T-helper 17 cell (primary cell): ENCODE data around the gene LPA. TPM values are rescaled to one million over a fixed set of nuclear protein-coding genes. Genes with fewer than 3 reads are reported as not detected.
"Not testable (repeated sequence)": the region's sequence is repeated elsewhere in the genome, so short reads cannot be mapped to it uniquely, and the experiment has no call there.

Experiments
- ATAC-seq: fragments of 150-1000 bp; cut with Tn5 transposase; 2 replicates; pipeline ENCODE4 v1.10.0; 2021; ENCODE audit warnings: mild to moderate bottlenecking, moderate library complexity
- DNase-seq, 3 donors: peaks; one replicate each; pipeline versions ENCODE4 v3.0.0 to v3.0.0-alpha.2; 2020 to 2021
- H3K9me3 ChIP-seq: one replicate; pipeline ENCODE4 v1.7.0; 2013; ENCODE audit warnings: low read length, mild to moderate bottlenecking; ENCODE audit not compliant: control insufficient read depth, poor library complexity, severe bottlenecking
- H3K27ac Mint-ChIP-seq: one replicate; pipeline ENCODE4 v1.8.0; 2022; ENCODE audit warnings: mild to moderate bottlenecking, moderate library complexity, mixed read lengths
- H3K27me3 Mint-ChIP-seq: one replicate; pipeline ENCODE4 v1.8.0; 2022; ENCODE audit warnings: mixed read lengths
- H3K36me3 Mint-ChIP-seq: one replicate; pipeline ENCODE4 v1.8.0; 2022; ENCODE audit warnings: low read depth, mixed read lengths
- H3K4me1 Mint-ChIP-seq: one replicate; pipeline ENCODE4 v1.8.0; 2022; ENCODE audit warnings: mild to moderate bottlenecking, mixed read lengths
- H3K4me3 Mint-ChIP-seq: one replicate; pipeline ENCODE4 v1.8.0; 2022; ENCODE audit warnings: mild to moderate bottlenecking, moderate library complexity, mixed read lengths
- total RNA-seq, 4 donors: library from RNA in 2 of 4; stranded (reverse) in 2 of 4; gene quantifications; one replicate each; pipeline ENCODE4 v1.2.3 and lab custom pipeline; 2022 to 2026

Gene LPA, protein sequence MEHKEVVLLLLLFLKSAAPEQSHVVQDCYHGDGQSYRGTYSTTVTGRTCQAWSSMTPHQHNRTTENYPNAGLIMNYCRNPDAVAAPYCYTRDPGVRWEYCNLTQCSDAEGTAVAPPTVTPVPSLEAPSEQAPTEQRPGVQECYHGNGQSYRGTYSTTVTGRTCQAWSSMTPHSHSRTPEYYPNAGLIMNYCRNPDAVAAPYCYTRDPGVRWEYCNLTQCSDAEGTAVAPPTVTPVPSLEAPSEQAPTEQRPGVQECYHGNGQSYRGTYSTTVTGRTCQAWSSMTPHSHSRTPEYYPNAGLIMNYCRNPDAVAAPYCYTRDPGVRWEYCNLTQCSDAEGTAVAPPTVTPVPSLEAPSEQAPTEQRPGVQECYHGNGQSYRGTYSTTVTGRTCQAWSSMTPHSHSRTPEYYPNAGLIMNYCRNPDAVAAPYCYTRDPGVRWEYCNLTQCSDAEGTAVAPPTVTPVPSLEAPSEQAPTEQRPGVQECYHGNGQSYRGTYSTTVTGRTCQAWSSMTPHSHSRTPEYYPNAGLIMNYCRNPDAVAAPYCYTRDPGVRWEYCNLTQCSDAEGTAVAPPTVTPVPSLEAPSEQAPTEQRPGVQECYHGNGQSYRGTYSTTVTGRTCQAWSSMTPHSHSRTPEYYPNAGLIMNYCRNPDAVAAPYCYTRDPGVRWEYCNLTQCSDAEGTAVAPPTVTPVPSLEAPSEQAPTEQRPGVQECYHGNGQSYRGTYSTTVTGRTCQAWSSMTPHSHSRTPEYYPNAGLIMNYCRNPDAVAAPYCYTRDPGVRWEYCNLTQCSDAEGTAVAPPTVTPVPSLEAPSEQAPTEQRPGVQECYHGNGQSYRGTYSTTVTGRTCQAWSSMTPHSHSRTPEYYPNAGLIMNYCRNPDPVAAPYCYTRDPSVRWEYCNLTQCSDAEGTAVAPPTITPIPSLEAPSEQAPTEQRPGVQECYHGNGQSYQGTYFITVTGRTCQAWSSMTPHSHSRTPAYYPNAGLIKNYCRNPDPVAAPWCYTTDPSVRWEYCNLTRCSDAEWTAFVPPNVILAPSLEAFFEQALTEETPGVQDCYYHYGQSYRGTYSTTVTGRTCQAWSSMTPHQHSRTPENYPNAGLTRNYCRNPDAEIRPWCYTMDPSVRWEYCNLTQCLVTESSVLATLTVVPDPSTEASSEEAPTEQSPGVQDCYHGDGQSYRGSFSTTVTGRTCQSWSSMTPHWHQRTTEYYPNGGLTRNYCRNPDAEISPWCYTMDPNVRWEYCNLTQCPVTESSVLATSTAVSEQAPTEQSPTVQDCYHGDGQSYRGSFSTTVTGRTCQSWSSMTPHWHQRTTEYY (N-terminal part only)
- total RNA-seq: not detected
- 0 reads per million in 2 donors for total RNA-seq (lab: John Stamatoyannopoulos, UW)

DNA sequence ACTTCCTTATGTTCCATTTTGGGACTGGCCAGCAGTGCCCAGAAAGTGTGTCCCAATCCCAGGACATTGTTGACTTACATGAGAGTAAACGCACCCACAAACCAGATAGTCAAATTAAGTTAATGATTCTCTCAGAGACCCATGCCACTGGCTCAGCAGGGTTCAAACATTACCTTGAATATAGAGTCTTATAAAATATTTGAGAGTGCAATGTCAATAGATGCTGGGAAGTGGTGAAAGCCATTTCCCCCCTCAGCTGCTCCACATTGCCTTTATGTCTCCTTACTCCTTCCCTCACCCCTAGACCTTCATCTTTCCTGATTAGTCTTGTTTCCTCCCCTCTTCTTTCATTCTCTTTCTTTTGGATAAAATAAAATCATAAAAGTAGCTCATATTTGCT, at the start of gene LPA:
Gene LPA, minus strand, starts transcription at position 78 of the 400 bp plus-strand sequence. Its CDS starts 61 bp downstream, at position 17.
- not testable (repeated sequence) for H3K9me3 ChIP-seq, H3K36me3 Mint-ChIP-seq, H3K27ac Mint-ChIP-seq, ATAC-seq, DNase-seq, H3K4me1 Mint-ChIP-seq, H3K4me3 Mint-ChIP-seq
- H3K27me3 Mint-ChIP-seq: peaks cover 34% of the 10 kb centered on the region

DNA sequence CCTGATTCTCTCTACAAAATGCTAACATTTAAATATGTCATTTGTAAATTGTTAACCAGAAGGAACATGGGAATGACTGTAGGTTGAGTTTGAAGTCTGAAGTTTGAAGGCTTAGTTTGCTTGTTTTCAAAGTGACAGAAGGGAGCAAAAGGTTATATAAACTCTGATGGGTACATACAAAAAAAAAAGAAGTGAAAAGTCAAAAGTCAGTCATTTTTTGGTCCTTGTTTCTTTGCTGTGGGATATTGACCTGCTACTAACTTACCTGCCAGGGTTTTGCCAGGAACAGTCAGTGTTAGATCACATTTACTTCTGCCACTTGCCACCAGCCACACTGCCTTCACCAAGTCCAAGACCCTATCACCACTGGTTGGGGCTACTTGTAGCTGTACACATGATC, 44.9 kb upstream of the LPA start:
- H3K9me3 ChIP-seq, H3K36me3 Mint-ChIP-seq, H3K4me3 Mint-ChIP-seq, DNase-seq, H3K4me1 Mint-ChIP-seq, ATAC-seq: not testable (repeated sequence)
- Mint-ChIP-seq H3K27me3 (peaks cover 40% of the 10 kb centered on the region), H3K27ac (peak overlapping the region; percentile 61)

DNA sequence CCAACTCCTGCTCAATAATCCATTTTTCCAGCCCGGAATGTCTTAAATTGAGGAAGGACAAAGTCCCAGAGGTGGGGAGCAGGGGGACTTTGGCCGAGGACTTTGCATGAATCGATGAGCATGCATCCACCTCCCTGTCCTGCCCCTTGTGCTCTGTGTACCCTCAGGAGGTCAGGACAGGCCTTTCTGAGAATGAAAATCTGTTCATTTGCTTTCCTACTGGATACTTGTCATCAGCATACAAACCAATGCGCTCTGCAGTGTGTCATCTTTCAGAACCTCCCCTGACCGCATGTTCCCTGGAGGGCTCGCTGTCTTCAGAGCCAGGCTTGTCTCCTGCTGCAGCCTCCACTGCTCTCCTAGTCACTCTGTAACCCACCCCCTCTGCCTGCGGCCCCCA, 40.6 kb upstream of the LPA start:
- not testable (repeated sequence) for H3K9me3 ChIP-seq, DNase-seq, H3K27ac Mint-ChIP-seq, ATAC-seq, H3K4me1 Mint-ChIP-seq, H3K4me3 Mint-ChIP-seq, H3K36me3 Mint-ChIP-seq
- H3K27me3 Mint-ChIP-seq: peaks cover 60% of the 10 kb centered on the region

DNA sequence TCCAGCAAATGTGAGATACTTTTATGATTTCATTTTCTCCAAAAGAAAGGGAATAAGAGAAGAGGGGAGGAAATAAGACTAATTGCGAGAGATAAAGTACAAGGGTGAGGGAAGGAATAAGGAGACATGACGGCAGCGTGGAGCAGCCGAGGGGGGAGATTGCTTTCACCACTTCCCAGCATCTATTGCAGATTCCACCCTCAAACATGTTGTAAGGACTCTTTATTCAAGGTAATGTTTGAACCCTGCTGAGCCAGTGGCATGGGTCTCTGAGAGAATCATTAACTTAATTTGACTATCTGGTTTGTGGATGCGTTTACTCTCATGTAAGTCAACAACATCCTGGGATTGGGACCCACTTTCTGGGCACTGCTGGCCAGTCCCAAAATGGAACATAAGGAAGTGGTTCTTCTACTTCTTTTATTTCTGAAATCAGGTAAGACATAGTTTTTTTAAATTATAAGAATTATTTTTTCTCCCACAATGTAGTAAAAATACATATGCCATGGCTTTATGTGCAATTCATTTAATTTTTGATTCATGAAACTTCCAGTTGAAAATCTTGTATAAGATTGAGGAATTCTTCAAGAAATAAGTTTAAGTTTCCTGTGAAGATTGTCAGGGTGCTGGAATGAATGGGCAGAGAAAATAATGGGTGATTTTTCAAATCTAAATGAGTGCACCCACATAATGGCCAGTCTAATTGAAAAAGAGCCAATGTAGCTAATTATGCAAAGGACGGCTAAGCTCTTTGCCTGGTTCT, 38.0 kb upstream of the LPA start, which contains the start of gene PLG:
Gene PLG, plus strand, starts transcription at position 327 of the 763 bp plus-strand sequence. Its CDS starts 61 bp downstream, at position 388.
- H3K36me3 Mint-ChIP-seq, DNase-seq, H3K4me1 Mint-ChIP-seq, ATAC-seq, H3K4me3 Mint-ChIP-seq, H3K27ac Mint-ChIP-seq, H3K9me3 ChIP-seq: not testable (repeated sequence)
- peaks cover 61% of the 10 kb centered on the region for H3K27me3 Mint-ChIP-seq

DNA sequence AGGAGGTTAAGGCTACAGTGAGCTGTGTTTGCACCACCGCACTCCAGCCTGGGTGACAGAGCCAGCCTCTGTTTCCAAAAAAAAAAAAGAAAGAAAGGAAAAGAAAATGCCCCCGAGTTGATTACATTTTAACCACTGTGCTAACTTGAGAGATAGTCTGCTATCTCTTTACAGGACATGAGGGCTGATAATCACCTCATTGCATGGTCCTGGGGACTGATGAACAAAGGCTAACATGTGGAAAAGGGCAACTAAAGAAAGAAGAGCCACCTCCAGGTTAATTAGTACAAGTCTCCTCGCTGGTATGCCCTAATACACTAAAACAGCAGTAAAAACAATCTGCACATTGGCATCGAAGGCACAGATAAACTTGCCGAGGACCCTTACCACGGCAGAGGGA, 33.8 kb upstream of the LPA start:
- H3K9me3 ChIP-seq: no peaks in the 10 kb centered on the region
- Mint-ChIP-seq H3K4me3 (no peak overlapping the region), H3K36me3 (peaks cover 3% of the 10 kb centered on the region), H3K27ac (no peak overlapping the region), H3K4me1 (no peaks in the 10 kb centered on the region), H3K27me3 (peaks cover 38% of the 10 kb centered on the region)
- ATAC-seq (no peak), DNase-seq (no peak)

DNA sequence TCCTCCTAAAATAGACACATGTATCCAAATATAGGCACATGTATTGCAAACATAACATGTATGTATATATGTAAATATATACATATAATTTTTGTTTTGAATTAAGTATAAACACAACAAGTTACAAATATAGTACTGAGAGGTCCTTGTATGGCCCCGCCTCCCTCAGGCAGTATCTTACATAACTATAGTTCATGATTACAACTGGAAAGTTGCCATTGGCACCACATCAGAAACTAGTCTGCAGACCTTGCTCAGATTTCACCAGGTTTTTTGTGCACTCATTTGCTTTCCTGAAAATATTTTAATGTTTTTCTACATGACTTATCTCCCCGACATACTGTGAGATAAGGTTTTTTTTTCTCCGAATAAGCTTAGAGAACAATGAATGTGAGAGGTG, 32.8 kb upstream of the LPA start:
- not testable (repeated sequence) for H3K27ac Mint-ChIP-seq, DNase-seq, H3K4me3 Mint-ChIP-seq, H3K4me1 Mint-ChIP-seq, H3K36me3 Mint-ChIP-seq, ATAC-seq, H3K9me3 ChIP-seq
- H3K27me3 Mint-ChIP-seq: peaks cover 33% of the 10 kb centered on the region

DNA sequence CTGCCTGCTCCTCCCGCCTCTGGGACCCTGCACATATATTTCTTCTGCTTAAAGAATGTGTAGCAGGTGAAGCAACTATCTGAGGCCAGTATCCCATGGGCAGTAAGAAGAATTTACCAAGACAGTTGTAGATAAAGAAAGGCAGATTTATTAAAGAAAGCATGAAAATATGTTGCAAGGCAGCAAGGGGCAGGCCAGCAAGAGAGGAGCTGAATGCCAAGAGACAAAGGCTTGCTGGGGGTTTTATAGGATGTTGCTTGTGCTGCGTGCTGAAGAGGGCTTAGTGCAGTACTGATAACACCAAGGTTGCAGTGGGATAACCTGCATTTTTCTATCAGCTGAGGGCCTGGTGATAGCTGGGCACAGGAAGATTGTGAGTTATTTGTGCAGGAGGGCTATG, 31.5 kb upstream of the LPA start:
- not testable (repeated sequence) for DNase-seq, H3K9me3 ChIP-seq, H3K36me3 Mint-ChIP-seq, H3K27ac Mint-ChIP-seq, H3K4me1 Mint-ChIP-seq, ATAC-seq, H3K4me3 Mint-ChIP-seq
- H3K27me3 Mint-ChIP-seq: peaks cover 23% of the 10 kb centered on the region

DNA sequence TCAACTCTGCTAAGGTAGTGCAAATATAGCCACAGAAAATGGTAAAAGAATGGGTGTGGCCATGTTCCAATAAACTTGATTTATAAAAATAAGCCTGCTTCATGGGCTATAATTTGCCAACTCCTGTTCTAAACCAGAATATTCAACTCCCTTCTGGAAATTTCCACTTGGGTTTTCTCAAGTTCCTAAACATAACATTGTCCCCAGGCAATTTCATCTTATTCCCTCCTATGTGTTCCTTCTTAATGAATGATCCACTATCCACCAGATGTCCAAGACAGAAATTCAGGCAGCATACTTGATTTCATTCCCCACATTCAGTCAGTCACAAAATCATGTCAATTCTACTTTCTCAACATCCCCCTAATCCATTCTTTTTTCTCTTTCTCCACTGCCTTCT, 30.9 kb upstream of the LPA start:
- peaks cover 19% of the 10 kb centered on the region for H3K27me3 Mint-ChIP-seq
- not testable (repeated sequence) for H3K4me3 Mint-ChIP-seq, ATAC-seq, H3K4me1 Mint-ChIP-seq, H3K36me3 Mint-ChIP-seq, H3K27ac Mint-ChIP-seq, H3K9me3 ChIP-seq, DNase-seq

DNA sequence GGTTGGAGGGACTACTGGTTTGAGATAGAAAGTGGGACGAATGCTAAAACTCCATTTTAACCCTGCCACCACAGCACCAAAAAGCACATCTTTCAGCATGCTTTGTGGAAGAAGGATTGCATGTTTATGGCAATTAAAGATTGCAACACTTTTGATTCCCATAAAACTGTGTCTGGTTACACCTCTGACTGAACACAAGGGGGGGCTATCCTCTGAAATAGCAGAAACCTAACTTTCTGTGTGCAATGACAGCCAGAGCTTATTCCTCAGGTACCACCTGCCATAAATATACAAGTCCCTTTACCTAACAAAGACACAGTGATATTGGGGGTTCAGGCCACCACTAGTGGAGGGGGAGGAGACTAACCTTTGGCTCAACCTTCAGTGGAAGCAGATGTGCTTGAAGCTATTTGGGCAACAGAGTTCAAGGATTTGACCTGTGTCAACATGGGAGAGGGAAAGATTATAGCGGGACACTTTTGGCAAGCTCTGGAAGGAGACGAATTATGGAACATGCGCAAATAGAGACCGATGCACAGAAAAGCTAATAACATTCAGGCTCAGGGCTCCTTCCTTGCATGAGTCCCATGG, 28.4 kb upstream of the LPA start:
- H3K36me3 Mint-ChIP-seq: no peaks in the 10 kb centered on the region
- no peak overlapping the region for H3K4me3 Mint-ChIP-seq
- peaks cover 17% of the 10 kb centered on the region for H3K27me3 Mint-ChIP-seq
- DNase-seq (no peak), ATAC-seq (no peak)
- H3K9me3 ChIP-seq: no peaks in the 10 kb centered on the region
- H3K27ac Mint-ChIP-seq: no peak overlapping the region
- H3K4me1 Mint-ChIP-seq: no peaks in the 10 kb centered on the region

DNA sequence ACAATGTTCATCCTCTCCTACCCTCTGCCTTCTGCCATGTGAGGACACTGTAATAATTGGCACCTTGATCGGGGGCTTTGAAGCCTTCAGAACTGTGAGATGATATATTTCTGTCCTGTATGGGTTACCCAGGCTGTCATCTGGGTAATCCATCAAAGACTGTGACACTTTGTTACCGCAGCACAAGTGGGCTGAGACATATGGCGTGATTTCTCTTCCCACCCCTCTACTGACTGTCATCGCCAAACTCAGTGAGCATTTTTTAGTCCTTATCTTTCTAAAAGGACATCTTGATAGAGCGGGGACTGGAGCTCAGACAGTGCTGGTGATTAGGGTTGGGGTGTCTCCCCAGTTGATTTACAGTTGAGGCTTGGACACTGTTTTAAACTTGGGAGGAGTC, 27.5 kb upstream of the LPA start:
- no peaks in the 10 kb centered on the region for H3K9me3 ChIP-seq
- Mint-ChIP-seq H3K36me3 (no peaks in the 10 kb centered on the region), H3K27ac (no peak overlapping the region), H3K4me1 (peaks cover 3% of the 10 kb centered on the region), H3K27me3 (peaks cover 22% of the 10 kb centered on the region), H3K4me3 (no peak overlapping the region)
- DNase-seq (no peak), ATAC-seq (no peak)

DNA sequence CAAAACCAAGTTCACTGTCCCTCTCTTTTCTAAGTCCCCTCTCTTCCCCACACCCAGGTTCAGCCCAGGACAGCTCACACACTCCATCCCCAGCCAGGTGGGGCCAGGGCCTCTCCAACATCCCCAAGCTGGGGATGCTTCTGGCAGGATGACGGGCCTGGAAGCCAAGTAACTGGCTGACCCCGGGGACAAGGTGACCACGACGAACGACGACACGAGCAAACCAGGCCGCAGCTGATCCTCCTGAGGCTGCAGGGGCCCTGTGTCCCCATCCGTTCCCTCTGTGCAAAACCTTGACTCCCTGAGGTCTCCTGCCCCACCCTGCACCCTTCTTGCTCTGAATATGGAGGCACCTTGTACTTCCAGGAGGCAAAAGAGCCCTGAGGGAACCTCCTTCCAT, 26.4 kb upstream of the LPA start:
- ATAC-seq (no peak), DNase-seq (no peak)
- Mint-ChIP-seq H3K36me3 (no peaks in the 10 kb centered on the region), H3K27me3 (peaks cover 20% of the 10 kb centered on the region), H3K27ac (no peak overlapping the region), H3K4me1 (peaks cover 3% of the 10 kb centered on the region), H3K4me3 (no peak overlapping the region)
- no peaks in the 10 kb centered on the region for H3K9me3 ChIP-seq
